Right lobe of liver (tissue), 6 donors: ENCODE measurements around the gene METTL8. TPM values are rescaled to one million over a fixed set of nuclear protein-coding genes. Genes with fewer than 3 reads are reported as not detected.

Experiments used
- ATAC-seq, 4 donors: fragments of 200-7000 bp; cut with Tn5 transposase; one replicate each; pipeline ENCODE4 v1.9.1; 2020; ENCODE audit warnings: mild to moderate bottlenecking in 4 of 4, moderate library complexity in 4 of 4
- DNase-seq, 3 donors: peaks; one replicate each; pipeline ENCODE4 v3.0.0-alpha.2; 2020
- H3K27ac ChIP-seq, 3 donors: fragments of 200-600 bp; one replicate each; pipeline ENCODE4 v1.8.0; 2022
- H3K27me3 ChIP-seq, 2 donors: fragments of 200-600 bp; one replicate each; pipeline ENCODE4 v1.8.0; 2022
- H3K36me3 ChIP-seq, 4 donors: fragments of 200-600 bp; sonication (generic) in 1 of 4; one replicate each; pipeline versions ENCODE4 v1.5.1 to v1.8.0; 2017 to 2022; ENCODE audit warnings: control low read depth in 1 of 4
- H3K4me1 ChIP-seq, 4 donors: fragments of 200-600 bp; sonication (generic) in 1 of 4; one replicate each; pipeline versions ENCODE4 v1.5.1 to v1.8.0; 2017 to 2022; ENCODE audit warnings: control low read depth in 1 of 4
- H3K4me3 ChIP-seq, 3 donors: fragments of 200-600 bp; one replicate each; pipeline ENCODE4 v1.8.0; 2022
- H3K9me3 ChIP-seq, 4 donors: fragments of 200-600 bp; sonication (generic) in 1 of 4; one replicate each; pipeline versions ENCODE4 v1.5.1 to v1.8.0; 2017 to 2022; ENCODE audit warnings: control low read depth in 1 of 4
- POLR2A ChIP-seq: fragments of 450-650 bp; IDR thresholded peaks from one replicate; pipeline ENCODE4 v1.6.1; 2017; ENCODE audit warnings: antibody characterized with exemption, mild to moderate bottlenecking
- WGBS: methylation state at CpG from one replicate; pipeline ENCODE4 v1.1.6; 2018; ENCODE audit warnings: low coverage, low lambda C conversion rate; ENCODE audit not compliant: insufficient coverage; ENCODE audit errors: missing lambda C conversion rate; 5-methylcytosine and 5-hydroxymethylcytosine counted together
- intact Hi-C, 2 donors: fragments of 100-400 bp; cut with DNase I; formaldehyde crosslinking; loops; one replicate each; pipeline versions ENCODE4 v1.11.2 to v1.14.1; 2022
- total RNA-seq, 6 experiments: library from RNA; depleted of rRNA in 2 of 6; stranded (reverse); fragments of >200 nt in 2 of 6; fragmentation: NEBNext Ultra II Directional in 3 of 6; extraction: Animal tissue kit (Norgen Biotek cat#: 25700) in 3 of 6; gene quantifications; one replicate each; pipeline versions ENCODE4 v1.1.0 to v1.2.4, GENCODE V29; 2016 to 2023
- TF ChIP-seq, protein P1 (sequence below), 4 donors: fragments of 200-600 bp in 3 of 4; fragments of 450-650 bp in 1 of 4; IDR thresholded peaks; one replicate each; pipeline versions ENCODE4 v1.5.1 to v1.8.0; 2016 to 2022; ENCODE audit warnings: antibody characterized with exemption in 4 of 4, mild to moderate bottlenecking in 2 of 4
- donor health status: DM: no; HTN: yes; CAD: no.
- donor health status: DM: no; HTN: no; CAD: no.
- donor health status: DM: no; HTN: no; CAD: no.
- donor health status: DM: no; HTN: yes; CAD: no.
- donor health status: DM: no; HTN: yes; CAD: no.

METTL8 gene
- total RNA-seq, 6 experiments from 2014 or later: 6.5 to 13.8 (median 9.5) TPM

DNA sequence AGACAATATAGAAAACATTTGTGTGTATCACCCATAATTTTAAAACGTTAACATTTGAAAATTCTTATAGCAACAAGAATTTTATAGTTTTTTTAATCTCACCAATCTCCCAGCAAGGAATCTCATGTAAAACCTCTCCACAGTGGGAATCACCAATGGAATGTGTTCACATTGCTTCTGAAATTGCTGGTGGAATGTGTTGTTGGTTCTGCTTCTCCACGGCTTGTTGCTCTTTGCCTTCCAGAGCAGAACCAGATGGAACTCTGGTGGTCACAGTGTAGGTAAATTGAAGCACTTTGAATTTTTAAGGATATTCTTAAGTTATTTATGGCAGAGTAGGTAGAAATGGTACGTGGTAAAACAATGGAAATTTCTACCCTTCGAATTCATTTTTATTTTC, 35.4 kb upstream of the METTL8 start:
- Histone ChIP-seq H3K36me3 (peaks cover 0 to 9% (median 1%) of the 10 kb centered on the region in 4 donors), H3K9me3 (no peaks in the 10 kb centered on the region), H3K27me3 (no peaks in the 10 kb centered on the region), H3K4me3 (no peak overlapping the region), H3K27ac (no peak overlapping the region), H3K4me1 (no peaks in the 10 kb centered on the region)
- intact Hi-C loops: no loop called here
- TF ChIP-seq, protein P1, sequence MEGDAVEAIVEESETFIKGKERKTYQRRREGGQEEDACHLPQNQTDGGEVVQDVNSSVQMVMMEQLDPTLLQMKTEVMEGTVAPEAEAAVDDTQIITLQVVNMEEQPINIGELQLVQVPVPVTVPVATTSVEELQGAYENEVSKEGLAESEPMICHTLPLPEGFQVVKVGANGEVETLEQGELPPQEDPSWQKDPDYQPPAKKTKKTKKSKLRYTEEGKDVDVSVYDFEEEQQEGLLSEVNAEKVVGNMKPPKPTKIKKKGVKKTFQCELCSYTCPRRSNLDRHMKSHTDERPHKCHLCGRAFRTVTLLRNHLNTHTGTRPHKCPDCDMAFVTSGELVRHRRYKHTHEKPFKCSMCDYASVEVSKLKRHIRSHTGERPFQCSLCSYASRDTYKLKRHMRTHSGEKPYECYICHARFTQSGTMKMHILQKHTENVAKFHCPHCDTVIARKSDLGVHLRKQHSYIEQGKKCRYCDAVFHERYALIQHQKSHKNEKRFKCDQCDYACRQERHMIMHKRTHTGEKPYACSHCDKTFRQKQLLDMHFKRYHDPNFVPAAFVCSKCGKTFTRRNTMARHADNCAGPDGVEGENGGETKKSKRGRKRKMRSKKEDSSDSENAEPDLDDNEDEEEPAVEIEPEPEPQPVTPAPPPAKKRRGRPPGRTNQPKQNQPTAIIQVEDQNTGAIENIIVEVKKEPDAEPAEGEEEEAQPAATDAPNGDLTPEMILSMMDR (IDR thresholded peaks at IDR 0.05): no peak
- no peak for TF ChIP-seq POLR2A
- WGBS: 89% methylated on average over 4 of the region's 4 CpGs
- no peak for ATAC-seq
- no peak for DNase-seq

DNA sequence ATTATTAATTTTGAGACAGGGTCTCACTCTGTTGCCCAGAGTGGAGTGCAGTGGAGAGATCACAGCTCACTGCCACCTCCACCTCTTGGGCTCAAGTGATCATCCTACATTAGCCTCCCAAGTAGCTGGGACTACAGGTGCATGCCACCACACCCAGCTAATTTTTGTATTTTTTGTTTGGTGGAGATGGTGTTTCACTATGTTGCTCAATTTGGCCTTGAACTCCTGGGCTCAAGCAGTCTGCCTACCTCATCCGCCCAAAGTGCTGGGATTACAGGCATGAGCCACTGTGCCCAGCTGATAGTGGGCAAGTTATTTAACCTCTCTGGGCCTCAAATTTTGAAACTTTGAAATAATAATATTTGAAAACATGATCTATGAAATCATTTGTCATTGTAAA, 26.7 kb upstream of the METTL8 start:
- no peak overlapping the region for H3K27ac ChIP-seq
- DNase-seq (no peak), ATAC-seq (peak in 3 of 4 donors; percentile 48 to 63 (median 51))
- 53% methylated on average over 1 of the region's 1 CpG for WGBS
- H3K36me3 ChIP-seq: no peaks in the 10 kb centered on the region
- intact Hi-C loops: no loop called here
- TF ChIP-seq, protein P1 (IDR thresholded peaks at IDR 0.05): no peak
- no peak for TF ChIP-seq POLR2A
- H3K27me3 ChIP-seq: no peaks in the 10 kb centered on the region
- no peaks in the 10 kb centered on the region for H3K4me1 ChIP-seq
- H3K9me3 ChIP-seq: no peaks in the 10 kb centered on the region
- no peak overlapping the region for H3K4me3 ChIP-seq

DNA sequence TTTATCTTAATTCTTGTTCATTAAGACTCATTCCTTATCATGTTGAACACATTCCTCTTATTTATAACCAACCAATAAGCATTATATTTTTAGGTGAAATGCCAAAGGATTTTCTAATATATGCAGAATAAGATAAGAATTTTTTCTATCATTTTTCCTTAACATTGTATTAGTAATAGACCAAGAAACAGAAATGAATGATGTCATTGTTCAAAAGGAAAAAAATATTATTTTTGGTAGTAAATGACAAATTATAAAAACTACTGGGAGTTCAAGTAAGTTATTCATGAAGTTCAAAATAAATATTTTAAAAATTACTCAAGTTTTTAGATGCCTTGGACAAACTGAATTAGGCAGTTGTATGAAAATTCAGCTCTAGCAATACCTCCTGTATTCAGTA, 25.7 kb upstream of the METTL8 start:
- H3K27ac ChIP-seq: no peak overlapping the region
- no peaks in the 10 kb centered on the region for H3K36me3 ChIP-seq
- no peak for ATAC-seq
- H3K4me1 ChIP-seq: no peaks in the 10 kb centered on the region
- TF ChIP-seq, protein P1 (IDR thresholded peaks at IDR 0.05): no peak
- TF ChIP-seq POLR2A: no peak
- DNase-seq: no peak
- intact Hi-C loops: no loop called here
- H3K9me3 ChIP-seq: no peaks in the 10 kb centered on the region
- no peaks in the 10 kb centered on the region for H3K27me3 ChIP-seq
- H3K4me3 ChIP-seq: no peak overlapping the region

DNA sequence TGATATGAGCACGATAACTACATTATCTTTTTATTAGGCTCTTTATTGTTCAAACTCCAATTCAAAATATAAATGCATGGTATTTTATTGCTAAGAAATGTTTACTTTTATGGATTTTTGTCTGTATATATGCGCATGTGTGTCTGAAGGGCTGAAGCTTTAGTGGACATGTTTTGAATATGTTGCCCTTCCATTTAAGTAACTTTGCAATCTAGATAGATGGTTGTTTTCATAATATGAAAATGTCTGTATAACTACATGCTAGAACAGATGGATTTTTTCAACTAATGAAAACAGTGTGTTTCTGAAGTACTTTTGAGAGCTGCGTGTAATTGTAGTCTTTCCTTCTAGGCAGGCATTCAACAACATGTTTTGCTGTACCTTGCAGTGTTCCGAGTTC, 19.0 kb upstream of the METTL8 start:
- no peak for ATAC-seq
- Histone ChIP-seq H3K36me3 (peaks cover 0 to 27% (median 11%) of the 10 kb centered on the region in 4 donors), H3K27me3 (no peaks in the 10 kb centered on the region), H3K9me3 (no peaks in the 10 kb centered on the region), H3K4me1 (no peaks in the 10 kb centered on the region), H3K27ac (no peak overlapping the region), H3K4me3 (no peak overlapping the region)
- 92% methylated on average over 4 of the region's 4 CpGs for WGBS
- TF ChIP-seq, protein P1 (IDR thresholded peaks at IDR 0.05): no peak
- no peak for TF ChIP-seq POLR2A
- no peak for DNase-seq
- intact Hi-C loops: no loop called here

DNA sequence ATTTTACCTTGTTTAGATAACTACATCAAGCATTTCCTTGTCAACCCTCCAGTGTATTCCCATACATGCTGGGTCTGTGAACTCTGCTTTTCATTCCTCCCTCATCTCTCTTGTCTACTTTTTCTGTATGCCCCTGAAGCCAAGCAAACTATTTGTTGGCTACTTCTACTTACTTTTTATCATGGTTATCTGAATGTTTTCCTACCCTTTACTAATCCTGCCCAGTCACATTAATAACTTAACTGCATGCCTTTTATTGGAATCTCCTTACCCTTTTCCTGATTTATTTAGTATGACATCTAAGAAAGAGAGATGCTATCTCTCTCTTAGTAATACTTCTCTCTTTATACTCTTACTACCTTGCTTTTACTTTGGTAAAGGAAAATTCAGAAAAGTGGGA, 17.3 kb upstream of the METTL8 start:
- Histone ChIP-seq H3K4me1 (no peaks in the 10 kb centered on the region), H3K36me3 (peaks cover 0 to 36% (median 11%) of the 10 kb centered on the region in 4 donors), H3K4me3 (no peak overlapping the region), H3K27me3 (no peaks in the 10 kb centered on the region), H3K9me3 (no peaks in the 10 kb centered on the region), H3K27ac (no peak overlapping the region)
- ATAC-seq: no peak
- intact Hi-C loops: no loop called here
- no peak for DNase-seq
- TF ChIP-seq, protein P1 (IDR thresholded peaks at IDR 0.05): no peak
- TF ChIP-seq POLR2A: no peak
